ENCODE data around the gene IZUMO2.

The IZUMO2 gene

DNA sequence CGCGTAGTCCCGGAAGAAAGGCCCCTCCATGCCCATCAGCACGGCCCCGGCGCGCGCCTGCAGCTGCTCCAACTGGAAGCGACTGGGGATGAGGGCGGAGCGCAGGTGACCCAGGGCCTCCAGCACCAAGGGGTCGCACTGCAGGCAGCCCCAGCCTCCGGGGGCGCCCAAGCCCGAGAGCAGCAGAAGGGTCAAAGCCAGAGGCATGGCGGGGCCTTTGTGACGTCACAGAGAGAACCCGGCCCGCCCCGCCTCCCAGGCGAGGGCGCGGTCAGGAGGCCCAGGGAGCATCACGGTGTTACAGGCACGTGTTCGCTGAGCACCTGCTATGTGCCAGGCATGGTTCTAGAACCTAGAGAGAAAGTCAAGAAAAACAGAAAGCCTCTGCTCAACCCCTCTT is at the start of gene IZUMO2:
IZUMO2 (minus strand) TSS at position 294 of the 400 bp plus-strand sequence; CDS start at position 207, 87 bp downstream.
- DNase-seq, result no peak

DNA sequence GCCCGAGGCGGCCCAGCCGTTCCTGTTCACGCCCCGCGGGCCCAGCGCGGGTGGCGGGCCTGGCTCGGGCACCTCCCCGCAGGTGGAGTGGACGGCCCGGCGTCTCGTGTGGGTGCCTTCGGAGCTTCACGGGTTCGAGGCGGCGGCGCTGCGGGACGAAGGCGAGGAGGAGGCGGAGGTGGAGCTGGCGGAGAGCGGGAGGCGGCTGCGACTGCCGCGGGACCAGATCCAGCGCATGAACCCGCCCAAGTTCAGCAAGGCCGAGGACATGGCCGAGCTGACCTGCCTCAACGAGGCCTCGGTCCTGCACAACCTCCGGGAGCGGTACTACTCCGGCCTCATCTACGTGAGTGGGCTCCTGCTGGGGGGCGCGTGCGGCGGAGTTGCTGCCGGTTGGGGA is 47.3 kb upstream of the IZUMO2 start:
- DNase-seq, result no peak

DNA sequence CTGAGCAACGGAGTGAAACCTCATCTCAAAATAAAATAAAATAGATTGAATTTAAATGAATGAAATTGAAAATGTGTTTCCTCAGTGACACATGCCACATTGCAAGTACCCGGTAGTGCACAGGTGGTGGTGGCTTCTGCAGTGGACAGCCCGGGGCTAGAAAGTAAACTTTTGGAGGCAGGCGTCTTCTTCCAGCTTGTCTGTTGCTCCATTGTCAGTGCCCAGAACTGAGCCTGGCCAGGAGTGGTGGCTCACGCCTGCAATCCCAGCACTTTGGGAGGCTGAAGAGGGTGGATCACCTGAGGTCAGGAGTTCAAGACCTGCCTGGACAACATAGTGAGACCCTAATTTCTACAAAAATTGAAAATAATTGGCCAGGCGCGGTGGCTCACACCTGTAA is 46.0 kb upstream of the IZUMO2 start:
- DNase-seq, result no peak

DNA sequence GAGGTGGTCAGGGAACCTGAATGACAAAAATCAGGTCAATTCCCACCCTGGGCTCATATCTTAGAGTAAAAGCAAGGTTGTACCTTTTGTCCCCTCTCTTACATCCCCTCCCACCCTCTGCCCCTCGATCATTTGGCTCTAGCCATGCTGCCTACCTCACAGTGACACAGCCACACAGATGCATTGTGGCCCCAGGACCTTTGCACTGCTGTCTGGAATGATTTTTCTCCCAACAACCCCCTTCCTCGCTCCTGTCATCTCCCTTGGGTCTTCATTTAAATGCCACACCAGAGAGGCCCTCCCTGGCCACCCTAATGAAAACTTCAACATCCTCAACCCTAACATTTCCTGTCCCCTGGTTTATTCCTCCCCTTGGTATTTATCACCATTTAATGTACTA is 44.6 kb upstream of the IZUMO2 start:
- DNase-seq, result no peak

DNA sequence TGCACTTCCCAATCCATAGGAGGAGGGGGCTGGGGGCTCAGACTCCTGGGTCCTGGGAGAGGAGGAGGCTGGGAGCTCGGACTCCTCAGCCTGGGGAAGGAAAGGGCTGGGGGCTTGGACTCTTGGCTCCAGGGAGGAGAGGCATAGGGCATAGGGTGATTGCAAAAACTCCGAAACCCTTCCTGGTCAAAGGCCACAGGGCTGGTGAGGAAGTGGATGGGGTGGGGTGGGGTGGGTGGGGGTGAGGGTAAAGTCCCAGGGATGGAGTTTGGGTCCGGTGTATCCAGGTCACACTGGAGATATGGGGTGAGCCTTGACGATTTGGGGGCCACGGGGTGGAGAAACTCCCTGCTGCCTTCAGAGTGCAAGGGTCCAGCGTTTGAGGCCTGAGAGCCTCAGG is 43.1 kb upstream of the IZUMO2 start:
- DNase-seq, result no peak

DNA sequence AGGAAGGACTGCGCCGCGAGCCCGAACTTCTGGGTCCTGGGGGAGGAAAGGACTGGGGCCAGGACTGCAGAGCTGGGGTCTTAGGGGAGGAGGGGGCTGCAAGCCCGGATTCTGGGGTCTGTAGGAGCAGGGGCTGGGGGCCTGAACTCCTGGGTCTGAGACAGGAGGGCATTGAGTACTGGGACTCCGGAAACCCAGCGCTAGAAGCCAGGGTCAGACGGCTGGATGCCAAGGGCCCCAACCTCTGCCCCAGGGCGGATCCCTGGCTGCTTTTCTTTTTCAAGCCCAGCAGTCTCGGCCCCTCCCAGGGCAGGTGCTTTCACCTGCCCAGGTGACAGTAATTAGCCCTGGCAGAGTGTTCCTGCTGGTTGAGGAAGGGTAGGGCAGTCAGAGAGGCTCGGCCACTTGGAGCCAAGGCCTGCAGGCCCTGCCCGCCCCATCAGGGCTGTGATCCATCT is 42.6 kb upstream of the IZUMO2 start:
- DNase-seq, result no peak

DNA sequence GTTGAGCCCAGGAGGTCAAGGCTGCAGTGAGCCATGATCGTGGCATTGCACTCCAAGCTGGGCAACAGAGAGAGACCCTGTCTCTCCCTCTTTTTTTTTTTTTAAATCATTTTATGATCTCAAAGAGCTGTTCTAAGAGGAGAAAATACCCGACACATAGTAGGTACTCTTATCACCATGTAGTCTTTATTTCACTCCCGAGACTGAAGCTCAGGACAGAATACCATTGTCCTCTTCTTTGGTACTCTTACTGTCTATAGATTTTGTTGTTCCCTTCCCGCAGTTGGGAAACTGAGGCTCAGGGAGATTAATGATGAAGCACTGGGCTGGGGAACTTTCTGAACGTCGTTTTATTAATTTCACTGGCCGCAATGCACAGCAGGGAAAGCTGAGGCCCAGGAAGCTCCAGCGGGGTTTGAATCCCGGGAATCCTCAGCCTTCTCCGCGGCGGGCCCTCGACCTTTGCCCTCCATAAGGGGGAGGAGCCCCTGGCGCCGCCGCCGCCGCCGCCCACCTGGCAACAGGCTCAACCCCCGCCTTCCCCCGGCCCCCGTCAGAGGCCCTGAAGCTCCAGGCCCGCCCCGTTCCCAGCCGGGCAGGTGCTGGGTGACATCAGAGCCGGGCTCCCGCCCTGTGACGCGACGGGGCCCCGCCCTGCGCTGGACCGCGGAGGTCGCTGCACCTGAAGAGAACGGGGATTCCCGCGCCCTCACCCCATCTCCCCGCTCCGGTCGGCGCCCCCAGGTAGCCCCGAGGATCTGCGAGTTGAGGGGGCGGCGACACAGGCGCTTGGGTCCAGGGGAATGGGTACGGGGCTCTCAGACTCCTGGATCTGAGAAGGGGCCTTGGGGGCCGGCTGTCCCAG is 42.0 kb upstream of the IZUMO2 start:
- DNase-seq, result no peak

DNA sequence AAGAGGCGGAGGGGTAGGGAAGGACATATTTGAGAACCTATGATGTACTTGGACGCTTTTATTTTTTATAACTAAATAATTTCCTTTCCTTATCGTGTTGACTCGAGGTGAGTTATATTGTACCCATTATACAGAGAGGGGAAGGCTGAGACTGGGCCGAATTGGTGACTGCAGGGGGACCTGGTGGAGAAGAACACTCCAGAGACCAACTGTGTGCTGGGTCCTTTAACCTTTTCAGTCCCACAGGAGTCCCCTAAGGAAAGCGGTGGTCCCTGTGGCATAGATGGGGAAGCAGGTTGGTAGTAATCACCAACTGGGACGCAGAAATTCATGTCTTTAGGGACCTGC is 41.0 kb upstream of the IZUMO2 start:
- no peak for DNase-seq

DNA sequence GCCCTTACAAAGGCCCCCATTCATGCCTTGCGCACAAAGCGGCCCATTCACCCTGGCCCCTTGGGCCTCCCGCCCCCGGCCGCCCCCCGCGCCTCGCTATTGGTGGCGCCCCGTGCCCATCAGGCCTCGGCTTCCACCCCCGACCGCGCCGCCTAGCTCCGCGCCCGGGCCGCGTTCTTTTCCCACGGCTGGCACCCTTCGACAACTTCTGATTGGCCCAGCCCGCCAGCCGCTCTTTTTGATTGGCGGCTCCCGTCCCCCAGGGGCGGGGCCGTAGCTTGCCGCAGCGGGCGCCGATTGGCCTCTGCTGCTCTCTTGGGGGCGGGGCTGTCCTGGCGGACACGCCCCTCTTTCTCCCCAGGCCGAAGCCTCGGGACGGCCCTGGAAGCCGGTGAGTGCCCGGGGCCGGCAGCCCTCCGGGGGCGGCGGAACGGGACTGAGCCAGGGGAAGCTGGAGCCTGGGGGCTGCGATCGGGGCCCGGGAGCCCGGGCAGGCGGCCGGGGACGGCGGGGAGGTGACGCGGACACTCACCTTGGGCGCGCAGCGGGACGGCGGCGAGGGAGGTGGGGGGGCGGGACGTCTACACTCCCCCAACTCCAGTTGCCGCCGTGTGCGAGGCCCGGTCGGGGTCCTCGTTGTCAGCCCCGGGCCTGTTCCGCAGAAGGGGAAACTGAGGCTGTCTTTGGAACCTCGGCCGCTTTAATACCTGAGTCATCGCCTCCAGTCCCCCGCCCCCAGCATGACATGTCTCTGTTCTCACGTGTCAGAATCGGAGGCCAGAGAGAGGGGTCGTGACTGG is 40.4 kb upstream of the IZUMO2 start, which contains the start of gene MYH14:
MYH14 (plus strand) TSS at position 342 of the 800 bp plus-strand sequence. CDS start 6,744 bp downstream, outside the sequence.
- DNase-seq, result no peak

DNA sequence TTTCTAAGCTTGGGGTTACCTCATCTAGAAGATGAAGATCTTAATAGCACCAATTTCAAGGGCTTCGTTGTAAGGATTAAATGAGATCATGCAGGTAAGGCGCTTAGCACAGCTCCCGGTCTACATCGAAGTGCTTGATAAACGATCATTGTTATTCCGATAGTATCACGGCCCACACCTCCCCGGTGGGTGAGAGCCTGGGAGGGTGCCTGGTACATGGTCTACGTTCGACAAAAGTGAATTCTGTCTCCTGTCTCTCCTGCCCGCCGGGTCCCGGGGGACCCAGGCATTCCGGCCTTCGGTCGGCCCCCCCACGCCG is 39.8 kb upstream of the IZUMO2 start:
- DNase-seq, result no peak

DNA sequence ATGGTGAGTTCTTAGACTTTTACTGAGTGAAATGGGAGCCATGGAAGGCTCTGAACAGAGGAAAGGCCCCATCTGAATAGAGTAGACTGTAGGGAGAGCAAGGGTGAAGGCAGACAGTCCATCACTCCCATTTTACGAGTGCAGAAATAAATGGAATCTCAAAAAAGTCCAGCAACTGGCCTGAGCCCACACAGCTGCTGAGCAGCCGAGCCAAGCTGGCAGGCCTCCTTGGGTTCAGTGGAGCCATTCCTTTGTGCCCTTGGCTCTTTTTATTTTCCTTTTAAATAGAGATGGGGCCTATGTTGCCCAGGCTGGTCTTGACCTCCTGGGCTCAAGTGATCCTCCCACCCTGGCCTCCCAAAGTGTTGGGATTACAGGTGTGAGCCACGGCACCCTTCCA is 39.3 kb upstream of the IZUMO2 start:
- no peak for DNase-seq

DNA sequence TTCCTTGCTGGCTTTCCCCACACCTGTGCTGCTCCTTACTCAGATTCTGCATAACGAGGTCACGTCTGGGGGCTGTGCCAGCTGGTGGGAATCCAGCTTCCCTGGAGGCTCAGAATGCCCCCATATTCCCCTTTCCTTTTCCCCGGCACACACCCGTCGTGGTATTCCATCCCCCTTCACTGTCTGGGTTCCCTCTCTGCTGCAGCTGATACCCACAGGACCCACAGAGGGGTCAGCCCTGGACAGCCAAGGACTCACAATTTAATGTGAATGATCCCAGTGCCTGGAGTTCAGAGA is 36.1 kb upstream of the IZUMO2 start:
- no peak for DNase-seq

DNA sequence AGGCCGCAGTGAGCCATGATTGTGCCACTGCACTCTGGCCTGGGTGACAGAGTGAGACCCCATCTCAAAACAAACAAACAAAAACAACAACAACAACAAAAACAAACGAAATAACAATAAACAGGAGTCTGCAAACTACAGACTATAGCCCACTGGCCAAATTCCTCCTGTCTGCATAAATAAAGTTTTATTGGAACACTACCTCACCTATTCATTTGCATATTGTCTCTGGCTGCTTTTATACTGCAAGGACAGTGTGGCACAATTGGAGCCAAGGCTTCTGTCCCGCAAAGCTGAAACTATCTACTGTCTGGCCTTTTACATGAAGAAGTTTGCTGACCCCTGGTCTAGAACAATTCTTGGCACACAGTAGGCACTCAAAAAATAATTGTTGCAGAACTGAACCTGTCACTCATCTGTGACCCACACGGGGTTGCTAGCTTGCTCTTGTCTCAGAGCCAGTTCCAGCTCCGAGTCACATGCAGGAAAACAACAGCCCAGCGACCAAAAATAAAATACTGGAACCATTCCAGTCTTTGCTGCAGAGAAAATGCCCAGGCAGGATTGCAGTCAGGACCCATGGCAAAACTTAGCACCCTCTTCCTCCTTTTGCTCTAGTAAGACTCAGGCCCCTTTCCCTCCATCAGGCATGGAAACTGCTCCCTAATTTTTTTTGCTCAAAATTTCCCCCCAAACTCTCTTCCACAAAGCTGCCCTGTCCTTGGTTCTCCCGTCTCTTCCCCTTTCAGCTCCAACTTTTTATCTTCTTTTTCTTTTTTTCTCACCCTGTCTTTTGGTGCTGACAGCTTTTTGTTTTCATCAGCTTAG is 35.6 kb upstream of the IZUMO2 start:
- DNase-seq, result no peak

DNA sequence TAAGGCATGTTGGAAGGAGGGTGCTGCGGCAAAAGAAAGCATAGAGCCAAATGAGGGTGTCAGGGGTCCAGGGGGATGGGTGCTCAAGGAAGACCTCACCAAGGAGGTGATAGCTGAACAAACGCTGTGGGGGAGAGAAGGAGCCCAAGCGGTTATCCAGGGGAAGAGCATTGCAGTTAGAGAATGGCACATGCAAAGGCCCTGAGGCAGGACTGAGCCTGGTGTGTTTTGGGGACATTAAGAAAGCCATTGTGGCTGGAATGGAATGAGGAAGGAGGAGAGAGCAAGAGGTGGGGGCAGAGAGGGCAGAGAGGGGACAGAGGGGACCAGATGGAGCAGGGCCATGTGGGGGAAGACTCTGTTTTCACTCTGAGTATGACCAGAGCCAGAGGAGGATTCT is 34.3 kb upstream of the IZUMO2 start:
- no peak for DNase-seq

DNA sequence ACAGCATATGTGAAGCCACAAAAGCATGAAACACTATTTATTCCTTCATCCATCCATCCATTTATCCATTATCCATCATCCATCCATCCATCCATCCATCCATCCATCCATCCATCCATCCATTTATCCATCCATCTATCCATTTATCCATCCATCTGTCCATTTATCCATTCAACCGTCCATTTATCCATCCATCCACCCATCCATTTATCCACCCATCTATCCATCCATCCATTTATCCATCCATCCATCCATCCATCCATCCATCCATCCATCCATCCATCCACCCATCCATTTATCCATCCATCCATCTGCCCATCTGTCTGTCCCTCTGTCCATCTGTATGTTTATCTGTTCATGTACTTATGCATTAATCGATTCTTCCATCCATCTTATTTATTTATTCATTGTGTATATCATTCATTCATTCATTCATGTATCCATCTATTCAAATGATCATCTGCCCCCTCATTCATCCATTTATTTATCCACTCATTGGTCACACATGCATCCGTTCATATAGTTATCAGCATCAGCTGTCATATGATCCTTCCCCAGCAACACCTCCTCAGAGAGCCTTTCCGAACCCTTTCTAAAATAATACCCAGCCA is 33.3 kb upstream of the IZUMO2 start:
- no peak for DNase-seq

DNA sequence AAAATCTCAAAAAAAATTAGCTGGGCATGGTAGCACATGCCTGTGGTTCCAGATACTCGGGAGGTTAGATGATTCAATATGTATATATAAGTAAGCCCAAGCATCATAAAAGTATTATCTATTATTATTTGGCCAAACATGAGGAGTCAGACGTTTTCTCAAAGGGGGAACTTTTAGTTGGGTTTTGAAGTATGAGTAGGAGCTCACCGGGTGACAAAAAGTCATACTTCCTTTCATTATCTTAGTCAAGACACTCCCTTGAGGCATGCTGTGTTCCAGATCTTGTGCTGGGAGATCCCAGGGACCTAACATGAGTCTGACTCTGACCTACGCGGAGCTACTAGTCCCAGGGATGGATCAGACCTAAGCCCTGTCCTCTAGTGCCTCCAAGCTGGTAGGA is 32.1 kb upstream of the IZUMO2 start:
- no peak for DNase-seq

DNA sequence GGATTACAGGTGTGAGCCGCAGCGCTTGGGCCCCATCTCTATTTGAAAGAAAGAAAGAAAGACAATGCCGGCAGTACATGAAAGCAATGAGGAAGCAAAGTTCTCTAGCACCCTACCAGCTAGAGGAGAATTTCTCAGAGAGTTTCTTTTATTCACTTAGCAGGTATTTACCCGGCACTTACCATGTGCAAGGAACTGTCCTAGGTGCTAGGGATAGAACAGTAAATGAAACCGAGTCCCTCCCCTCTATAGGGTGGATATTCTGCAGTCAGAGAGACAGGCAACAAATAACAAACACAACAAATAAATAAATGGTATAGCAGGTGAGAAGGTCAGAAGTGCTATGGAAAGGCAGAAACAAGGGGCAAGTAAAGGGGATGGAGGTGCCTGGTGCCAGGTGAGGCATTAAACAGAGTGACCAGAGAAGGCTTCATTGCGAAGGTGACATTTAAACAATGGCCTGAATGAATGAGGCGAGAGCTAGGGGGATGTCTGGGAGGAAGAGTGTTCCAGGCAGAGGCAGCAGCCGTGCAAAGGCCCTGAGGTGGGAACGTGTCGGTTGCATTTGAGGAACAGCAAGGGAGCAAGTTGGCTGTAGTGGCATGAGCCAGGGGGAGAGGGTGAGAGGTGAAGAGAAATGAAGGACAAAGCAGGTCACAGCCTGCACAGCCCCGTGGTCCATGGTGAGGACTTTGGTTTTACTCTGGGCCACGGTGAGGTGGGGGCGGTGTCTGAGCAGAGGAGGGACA is 29.6 kb upstream of the IZUMO2 start:
- no peak for DNase-seq

DNA sequence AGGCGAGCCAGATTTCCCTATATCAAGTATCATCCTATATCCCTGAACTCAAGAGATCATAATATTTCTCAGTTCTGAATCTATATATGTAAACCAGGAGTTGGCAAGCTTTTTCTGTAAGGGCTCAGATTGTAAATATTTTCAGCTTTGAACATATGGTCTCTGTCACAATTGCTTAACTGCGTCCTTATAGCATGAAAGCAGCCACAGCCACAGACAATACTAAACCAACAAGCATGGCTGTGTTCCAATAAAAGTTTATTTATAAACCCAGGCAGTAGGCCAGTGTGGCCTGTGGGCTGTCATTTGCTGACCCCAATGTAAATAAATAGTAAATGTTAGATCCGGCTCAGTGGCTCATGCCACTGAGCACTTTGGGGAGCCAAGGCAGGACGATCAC is 28.1 kb upstream of the IZUMO2 start:
- no peak for DNase-seq

DNA sequence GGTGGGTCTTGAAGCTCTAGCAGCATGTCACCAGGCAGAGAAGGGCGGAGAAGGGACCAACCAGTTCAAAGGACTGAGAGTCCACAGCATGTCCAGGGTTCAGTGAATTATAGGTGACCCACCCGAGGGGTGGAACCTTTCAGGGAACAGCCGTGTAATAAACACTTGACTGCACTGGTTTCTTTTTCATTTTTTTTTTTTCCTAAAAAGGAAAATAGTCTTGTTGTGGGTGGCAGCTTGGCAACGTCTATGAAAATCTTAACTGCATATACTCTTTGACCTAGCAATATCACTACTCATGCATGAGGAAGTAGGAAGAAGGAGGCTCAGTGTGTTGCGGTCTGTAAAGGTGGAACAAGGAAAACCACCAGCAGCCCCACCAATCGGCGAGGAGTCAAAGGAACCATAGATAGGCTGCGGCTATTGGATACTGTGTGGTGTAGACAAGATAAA is 27.4 kb upstream of the IZUMO2 start:
- peak; percentile 73 for DNase-seq

DNA sequence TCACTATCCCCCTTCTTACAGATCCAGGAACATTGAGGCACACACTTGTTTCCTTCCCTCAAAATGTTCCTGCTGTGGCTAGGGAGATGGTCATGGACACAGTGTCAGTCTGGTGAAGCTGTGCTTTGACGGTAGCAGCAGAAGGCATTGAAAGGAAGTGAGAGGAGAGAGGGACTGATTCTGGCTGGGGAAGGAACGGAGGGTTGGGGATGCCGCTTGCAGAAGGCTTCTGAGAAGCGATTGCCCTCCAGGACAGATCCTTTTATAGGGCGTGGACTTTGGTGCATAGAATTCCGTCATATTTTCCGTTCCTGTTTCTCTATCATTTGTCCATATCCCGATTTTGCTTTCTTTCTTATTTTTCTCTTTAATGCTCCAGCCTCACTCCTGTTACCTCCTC is 26.2 kb upstream of the IZUMO2 start:
- no peak for DNase-seq

DNA sequence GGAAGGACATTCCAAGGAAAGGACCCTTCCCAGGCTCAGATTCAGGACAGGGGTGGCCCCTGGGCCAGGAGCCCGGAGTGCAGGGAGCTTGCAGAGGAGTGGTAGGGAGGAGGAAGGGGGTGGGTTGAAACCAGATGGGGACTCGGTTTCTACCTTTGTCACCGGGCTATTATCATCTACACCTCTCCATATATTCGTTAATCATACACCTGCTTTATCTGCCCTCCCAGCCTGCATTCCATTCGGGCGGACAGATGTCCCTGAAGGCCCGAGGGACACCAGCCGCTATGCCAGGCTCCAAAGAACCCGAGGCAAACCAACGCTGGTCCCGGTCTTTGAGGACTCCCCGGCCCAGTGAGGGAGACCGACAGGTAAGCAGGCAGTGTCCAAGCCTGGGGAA is 24.9 kb upstream of the IZUMO2 start:
- no peak for DNase-seq

DNA sequence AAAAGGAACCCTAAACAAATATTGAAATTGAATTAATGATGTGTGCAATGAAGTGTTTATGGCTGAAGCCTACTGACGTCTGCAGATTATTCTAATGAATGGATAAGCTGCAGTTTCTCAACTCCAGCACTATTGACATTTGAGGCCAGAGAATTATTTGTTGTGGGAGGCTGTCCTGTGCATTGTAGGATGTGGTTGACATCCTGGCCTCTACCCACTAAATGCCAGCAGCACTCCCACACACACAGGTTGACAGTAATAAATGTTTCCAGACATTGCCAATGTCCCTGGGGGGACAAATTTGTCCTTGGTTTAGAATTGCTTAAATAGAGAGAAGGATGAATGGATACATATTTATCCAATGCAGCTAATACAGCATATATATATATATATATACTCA is 21.1 kb upstream of the IZUMO2 start:
- DNase-seq, result no peak
